Measurements from ENCODE around the gene APOL3.
"Not testable (repeated sequence)": the region's sequence is repeated elsewhere in the genome, so short reads cannot be mapped to it uniquely, and the experiment has no call there.

The APOL3 gene

DNA sequence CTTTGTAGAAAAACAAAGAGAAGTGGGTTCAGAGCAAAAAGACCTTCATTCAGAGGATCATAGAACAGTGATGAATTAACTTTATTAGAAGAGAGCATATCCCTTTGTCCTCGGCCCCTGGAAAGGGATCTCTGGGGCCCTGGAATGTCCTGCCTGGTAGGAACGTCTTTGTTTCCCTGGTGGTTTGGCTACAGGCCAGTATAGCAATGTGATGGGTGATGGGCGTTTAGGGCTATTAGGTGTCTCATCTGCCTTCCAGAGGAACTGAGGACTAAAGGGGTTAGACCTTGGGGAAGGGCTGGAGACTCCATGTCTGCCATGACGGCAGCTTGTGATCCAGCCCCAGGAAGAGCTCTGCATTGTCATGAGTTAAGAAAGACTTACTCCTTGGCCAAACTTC is 32.0 kb upstream of the APOL3 start:
- DNase-seq, result no peak

DNA sequence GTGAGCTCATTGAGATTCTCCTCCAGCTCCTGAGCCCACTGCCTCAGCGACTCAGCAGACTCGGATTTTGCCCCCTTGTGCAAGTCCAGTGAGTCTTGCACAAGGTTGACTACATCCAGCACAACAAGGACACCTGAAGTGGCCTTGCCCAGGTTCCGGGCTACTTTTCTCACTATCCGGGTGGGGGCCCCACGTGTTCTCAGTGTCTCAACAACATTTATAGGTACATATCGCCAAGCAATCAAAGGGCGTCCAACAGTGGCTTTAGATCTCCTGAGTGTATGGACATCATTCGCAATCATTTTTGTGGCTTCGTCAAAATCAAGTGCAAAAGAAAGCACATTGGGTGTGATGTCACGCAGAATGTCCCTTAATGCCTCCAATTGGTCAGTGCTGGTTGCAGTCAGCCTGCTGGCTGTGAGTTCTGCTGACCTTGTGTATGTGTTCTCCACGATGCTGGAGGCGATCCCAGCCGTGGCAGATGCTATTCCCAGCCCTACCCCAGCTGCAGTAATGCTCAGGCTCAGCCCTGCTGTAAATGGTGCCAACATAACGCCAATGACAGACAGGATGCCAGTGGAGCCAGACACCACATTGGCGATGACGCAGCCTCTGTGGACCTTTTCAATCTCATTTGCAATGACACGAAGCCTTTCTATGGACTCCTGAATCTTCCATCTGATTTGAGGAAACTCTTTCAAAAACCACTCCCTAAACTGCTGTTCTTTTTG is 30.7 kb upstream of the APOL3 start:
- DNase-seq, result no peak

DNA sequence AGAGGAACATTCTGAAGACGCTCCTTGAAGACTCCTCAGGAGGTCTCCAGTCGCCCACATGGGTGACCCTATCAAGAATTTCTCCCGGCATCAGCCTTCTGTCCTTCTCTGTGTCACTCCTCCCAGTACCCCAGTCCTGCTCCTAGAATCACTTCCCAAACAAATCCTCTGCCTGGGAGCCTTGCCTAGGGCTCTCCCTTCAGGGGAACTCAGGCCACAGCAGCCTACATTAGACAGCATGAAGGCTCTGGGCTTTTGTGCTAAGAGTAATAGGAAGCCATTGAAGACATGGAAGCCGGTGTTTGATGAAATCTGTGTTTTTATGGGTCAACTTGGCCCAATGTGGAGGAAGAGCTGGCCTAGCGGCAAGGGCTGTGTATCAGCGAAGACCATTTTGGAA is 27.3 kb upstream of the APOL3 start:
- not testable (repeated sequence) for DNase-seq

DNA sequence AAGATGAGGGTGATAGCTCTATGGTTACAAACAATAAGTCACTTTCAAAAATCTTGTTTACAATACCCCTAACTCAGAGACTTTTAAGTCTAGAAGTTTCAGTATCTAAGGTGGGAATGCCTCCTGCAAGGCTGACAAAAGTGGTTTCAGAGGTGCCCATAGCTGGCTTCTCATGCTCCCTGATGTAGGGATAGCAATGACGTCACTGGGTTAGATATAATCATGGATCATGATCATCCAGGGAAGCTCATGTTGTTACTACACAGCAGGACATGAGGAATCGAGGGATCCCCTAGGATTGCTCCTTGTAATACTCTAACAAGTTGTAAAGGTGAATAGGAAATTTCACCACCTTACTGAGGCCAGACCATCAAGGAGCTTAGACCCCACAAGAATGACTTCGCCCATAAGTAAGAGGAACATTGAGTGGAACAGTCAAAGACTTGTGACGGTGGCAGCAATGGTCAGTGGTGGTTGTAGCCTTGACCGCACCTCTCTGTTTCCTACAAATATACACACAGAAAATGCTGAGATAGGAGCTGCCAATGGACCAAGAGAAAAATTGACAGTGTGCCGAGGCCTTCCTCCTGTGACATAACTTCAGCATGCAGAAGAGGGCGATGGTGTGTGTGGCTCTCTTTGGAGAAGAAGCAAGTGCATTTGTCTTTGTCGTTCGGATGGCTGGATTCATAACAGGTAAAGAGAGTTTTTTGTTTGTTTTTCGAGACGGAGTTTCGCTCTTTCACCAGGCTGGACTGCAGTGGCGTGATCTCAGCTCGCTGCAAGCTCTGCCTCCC is 25.5 kb upstream of the APOL3 start:
- DNase-seq, result no peak

DNA sequence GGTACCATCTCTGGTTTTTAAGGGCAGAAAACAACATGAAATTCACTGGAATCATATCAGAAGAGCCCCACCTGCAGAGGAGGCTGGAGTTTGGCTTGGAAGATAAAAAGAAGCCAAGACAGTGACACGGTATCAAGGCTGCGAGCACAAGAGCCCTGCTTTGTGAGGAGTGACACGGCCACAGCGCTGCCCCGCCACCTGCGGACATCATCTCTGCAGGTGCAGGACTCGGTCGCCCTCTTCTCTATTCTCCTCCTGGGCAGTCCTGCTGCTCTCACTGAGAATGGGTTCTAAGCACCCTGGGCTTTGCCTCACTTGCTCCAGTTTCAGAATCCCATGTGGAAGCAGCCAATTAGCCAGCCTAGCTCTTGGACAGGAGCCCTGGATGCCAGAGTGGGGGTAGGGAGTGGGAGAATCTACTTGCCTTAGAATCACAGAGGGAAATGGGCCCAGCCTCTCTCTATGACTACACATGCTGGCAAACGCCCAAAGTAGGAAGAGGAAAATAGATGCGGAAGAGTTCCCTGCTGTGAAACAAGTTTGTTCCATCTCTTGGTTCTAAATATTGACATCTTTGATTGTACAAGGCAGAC is 24.0 kb upstream of the APOL3 start:
- no peak for DNase-seq

DNA sequence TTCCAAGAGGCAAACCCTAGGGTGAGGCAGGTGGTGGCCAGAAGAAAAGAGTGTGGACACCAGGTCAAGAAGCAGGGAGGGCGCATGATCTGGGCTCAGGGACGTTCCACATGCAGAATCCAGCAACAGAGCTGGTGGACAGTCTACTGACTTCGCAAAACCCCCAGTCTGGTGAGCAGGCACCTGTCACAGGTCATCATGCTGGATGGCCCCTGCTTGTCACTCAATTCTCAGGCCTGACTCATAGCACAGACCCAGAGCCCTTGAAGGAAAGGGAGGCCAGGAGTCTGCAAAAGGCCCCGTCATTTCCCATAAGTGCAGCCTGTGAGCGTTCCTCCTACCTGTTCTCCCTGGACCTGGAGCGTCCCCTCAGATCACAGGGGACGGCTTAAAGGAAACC is 22.9 kb upstream of the APOL3 start:
- no peak for DNase-seq

DNA sequence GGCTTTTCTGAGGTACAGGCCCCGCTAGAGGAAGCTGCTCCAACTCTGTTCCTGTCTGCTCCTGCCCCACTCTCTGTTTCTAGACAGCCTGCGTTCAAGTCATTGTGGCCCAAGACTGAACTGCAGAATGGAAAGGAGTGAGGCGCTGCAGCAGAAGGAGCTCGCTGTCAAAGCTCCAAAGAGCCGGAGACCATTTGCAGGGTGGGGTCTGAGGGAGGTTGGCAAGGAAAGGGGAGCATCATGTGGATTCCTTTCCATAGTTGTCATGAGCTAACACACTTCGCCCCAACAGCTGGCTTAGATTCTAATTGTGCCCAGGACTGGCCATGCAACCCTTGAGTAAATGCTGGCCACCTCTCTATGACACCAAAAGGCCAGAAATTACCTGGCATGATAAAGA is 22.3 kb upstream of the APOL3 start:
- DNase-seq, result no peak

DNA sequence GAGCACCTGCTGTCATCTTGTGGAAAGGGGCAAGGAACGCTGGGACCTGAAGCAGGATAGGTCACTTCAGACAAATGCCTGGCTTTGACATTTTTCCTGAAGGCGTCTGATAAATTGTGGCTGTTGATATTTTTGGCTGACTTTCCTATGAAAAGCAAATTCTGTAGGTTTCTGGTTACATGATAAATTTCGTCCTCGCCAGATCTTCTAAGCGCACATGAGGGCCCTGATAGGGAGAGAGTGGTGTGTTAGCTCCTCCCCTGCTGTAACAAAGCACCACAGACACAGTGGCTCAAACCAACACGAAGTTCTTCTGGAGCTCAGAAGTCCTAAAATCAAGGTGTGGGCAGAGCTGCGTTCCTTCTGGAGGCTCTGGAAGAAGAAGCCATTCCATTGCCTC is 21.5 kb upstream of the APOL3 start:
- DNase-seq, result peak; percentile 57

DNA sequence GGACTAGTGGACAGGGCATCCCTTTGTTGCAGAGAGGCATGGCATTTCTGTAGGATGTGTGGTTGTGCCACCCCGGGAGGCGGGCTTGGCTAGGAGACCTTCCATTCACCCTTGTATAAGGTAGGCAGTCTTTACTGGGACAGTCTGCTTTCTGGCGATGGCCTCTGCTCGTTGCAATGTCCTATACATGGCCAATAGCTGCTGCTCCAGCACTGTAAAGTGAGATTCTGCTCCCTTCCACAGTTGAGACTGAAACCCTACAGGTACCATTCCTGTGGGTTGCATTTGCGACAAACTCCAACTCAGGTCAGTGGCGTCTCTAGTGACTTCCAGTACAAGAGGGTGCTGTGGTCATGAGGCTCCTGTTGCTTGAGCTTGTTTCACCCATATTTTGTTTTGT is 20.4 kb upstream of the APOL3 start:
- no peak for DNase-seq

DNA sequence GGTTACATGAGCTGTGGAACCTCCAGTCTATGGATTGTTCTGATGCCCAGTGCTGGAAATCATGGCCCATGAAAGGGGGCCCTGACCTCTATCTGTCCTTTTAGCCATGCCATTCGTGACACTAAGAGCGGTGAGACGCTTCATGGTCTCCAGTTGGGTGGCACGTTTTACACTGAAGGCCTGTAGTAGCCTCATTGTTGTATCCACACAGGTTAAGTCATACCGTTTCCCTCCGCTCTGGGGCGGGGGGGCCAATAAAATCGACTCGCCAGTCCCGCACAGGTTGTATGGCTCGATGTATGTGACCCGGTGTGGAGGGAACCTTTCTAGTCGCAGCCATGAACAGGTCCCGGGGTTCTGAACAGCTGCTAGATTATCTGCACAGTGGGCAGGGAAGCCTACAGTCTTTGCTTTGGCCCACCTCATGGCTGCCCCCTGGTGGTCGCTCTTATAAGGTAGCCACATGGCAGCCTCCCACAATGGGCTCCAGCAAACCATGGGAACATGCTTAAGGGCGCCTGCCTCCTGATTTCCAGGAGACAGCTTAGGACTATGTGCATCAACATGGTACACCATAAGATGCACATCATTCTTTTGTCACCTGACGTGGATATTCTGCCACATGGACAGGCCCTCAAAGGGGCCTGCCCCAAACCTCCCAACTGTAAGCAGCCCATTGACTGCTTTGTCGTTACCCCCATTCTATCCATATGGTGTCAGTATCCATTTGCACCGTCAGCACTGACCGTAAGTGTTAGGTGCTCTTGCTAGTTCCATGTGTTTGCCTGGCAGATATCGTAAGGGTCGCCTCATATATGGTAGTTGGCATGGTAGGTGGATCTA is 19.7 kb upstream of the APOL3 start:
- peak; percentile 94 for DNase-seq

DNA sequence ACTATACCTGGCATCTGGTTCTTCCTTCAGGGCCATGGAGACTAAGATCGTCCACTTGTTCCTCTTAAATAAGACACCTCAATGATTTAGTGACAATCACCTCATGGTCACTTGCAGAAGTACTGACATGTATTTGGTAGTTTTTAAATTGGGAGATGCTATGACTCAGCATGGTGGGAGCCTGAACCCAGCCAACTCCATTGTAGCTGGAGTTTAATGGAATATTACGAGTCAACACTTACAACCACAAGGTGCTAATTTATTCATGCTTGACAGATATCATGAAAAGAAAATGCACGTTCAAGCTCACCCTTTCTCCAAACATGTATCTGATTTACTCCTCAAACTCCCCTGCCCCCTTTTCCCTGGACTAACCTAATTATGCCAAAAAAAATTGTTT is 16.6 kb upstream of the APOL3 start:
- no peak for DNase-seq

DNA sequence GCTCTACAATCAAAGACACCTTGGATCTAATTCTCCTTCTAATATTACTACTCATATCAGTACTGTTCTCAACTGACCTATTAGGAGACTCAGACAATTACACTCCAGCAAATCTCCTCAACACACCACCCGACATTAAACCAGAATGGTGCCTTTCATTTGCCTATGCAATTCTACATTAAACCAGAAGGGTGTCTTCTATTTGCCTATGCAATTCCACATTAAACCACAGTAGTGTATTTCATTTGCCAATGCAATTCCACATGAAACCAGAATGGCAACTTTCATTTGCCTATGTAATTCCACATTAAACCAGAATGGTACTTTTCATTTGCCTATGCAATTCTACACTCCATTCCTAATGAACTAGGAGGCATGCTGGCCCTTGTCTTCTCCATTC is 15.3 kb upstream of the APOL3 start:
- no peak for DNase-seq

DNA sequence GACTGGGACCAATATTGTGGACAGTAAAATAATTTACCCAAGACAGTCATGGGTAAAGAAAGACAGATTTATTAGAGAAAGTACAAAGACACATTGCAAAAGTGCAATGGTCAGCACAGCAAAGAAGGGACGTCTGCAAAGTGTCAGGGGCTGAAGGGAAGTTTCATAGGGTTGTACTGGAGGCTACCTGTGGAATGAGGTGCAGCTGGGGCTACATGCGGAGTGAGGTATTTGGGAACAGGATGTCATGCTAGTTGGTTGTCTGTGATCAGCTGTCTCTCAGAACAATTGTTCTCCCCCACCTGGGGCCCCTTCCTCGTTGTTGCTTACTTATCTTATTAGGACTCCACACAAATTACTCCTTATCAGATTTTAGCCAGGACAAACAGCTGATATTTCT is 11.4 kb upstream of the APOL3 start:
- DNase-seq, result no peak

DNA sequence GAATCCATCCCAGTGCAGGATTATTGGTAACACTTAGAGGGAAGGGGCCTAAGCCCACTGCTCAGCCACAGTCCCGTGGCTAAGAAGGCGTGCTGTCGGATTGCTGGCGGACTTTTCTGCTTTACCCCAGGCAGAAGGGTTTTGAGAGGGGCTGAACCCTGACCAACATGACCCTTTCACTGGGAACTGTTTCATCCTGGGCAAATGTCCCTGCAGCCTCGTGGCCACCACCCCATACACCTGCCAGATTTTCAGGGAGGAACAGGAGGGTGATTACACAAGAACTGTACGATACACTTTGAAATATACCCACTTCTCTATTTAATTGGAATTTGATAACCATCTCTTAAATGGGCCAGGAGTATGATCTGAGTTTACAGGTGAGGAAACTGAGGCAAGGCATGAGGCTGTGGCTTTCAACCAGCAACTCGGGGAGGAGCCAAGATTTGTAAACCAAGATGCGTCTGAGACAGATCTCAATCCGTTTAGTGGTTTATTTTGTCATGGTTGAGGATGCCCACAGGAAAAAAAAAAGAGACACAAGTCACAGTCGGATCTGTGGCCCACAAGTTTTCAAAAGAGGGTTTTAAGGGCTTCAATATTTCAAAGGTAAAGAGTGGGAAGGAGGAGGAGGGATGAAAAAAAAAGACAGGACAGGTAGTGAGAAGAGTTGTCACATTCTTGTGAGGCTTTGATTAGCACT is 6.1 kb upstream of the APOL3 start:
- peak; percentile 49 for DNase-seq

DNA sequence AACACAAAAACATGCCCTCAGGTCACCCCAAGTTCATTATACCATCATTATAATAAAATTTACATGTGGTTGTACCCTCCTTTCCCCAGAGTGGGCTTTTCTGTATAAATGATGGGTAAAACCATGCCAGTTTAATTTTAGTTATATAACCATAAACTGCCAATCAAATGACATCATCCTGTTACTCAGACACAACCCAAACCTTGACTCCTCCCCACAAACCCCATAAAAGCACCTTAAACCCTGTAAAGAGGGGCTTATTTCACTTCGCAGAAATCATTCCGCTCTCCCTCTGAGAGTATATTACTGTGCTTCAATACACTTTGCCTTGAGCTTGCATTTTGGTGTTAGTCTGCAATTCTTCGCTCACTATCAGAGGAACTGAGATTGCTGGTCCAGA is 5.5 kb upstream of the APOL3 start:
- no peak for DNase-seq

DNA sequence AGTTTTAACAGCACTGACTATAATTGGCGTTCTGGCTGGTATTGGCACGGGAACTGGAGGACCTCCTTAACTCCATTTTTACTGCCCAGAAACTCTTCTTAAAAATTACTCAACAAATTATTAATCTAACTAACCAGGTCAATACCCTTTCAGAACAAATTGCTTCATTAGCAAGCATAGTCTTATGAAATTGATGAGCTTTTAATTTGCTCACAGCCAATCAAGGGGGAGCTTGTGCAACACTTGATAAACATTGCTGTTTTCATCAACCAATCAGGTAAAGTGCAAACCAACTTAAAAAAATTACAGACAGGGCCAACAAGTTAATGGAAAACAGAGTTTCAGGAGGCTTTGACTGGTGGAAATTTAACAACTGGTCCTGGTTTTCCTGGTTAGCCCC is 4.6 kb upstream of the APOL3 start:
- no peak for DNase-seq

DNA sequence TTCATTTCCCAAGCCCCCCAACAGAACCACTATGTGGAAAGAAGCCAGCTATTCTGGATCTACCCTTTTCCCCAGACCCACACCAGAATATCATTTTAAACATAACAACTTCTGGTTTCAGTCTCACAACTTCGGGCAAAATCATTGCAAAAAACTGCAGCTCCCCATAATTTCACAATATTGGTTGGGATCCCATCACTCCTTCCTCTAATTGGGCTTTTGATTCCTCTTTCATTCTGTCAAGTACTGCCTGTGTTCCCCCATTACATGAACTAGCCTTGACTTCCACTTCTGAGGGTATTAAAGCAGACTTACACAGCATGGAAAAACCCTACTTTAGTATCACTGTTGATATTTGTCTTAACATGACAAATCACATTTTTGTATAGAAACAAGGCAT is 4.1 kb upstream of the APOL3 start:
- no peak for DNase-seq

DNA sequence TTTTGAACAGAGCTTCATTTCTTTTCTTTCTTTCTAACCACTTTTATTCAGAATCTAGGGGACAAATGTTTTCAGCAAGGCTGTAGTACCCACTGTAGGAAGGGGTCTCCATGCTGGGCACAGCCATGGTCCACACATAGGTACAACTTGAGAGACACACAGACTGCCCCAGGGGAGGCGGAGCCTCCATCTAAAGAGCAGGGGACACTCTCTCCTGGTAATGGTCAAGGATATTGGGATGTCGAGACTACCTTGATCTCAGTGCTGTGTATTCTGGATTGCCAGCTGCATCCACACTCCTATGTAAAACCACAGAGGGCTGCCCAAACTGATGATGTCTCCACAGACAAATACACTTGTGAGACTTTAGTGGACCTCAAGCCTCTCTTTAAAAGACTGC is 2.9 kb upstream of the APOL3 start:
- no peak for DNase-seq

DNA sequence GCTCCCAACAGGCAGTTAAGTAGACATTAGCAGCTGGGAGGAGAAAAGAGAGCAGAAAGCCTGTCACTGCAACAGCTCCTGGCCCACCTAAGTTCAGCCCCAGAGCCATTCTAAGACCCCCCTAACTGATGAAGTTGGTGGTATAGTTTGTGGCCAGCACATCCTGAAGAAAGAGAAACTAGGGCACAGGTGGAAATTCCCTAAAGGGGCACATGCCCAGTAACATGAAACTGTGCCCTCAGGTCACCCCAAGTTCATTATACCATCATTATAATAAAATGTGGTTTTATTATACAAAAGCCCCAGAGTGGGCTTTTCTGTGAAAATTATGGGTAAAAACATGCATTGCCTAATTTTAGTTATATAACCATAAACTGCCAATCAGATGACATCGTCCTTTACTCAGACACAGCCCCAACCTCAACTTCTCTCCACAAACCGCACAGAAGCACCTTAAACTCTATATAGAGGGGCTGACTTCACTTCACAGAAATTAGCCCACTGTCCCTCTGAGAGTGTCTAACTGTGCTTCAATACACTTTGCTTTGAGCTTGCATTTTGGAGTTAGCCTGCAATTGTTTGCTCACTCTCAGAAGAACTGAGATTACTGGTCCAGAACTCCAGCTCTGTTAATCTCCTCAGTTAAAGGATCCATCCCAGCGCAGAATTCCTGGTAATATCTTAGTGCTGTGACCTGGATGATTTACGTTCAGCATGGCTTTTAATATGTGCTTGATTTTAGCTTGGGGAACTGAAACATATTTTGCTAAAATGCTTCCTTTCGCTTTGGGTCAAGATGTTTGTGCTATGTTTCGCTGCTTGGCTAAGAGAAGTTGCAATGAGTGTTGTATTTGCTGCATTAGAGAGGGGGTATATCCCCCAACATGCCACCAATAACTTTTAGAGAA is 1.8 kb upstream of the APOL3 start:
- DNase-seq, result no peak

DNA sequence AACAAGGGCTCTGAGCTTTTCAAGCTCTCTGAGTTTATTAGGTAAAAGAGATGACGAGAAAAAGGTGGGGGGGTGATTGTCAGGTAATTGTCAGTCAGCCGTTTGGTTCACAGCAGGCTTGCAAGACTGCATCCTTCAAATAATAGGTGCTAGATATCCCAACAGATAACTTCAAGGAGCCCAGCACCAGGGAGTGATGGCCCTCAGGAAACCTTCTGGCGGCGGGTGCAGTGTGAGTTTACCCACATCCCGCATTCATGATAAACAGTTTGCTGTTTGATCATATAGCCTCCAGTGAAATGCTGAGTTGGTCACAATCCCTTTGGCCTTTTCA is 1.2 kb upstream of the APOL3 start:
- DNase-seq, result not testable (repeated sequence)

DNA sequence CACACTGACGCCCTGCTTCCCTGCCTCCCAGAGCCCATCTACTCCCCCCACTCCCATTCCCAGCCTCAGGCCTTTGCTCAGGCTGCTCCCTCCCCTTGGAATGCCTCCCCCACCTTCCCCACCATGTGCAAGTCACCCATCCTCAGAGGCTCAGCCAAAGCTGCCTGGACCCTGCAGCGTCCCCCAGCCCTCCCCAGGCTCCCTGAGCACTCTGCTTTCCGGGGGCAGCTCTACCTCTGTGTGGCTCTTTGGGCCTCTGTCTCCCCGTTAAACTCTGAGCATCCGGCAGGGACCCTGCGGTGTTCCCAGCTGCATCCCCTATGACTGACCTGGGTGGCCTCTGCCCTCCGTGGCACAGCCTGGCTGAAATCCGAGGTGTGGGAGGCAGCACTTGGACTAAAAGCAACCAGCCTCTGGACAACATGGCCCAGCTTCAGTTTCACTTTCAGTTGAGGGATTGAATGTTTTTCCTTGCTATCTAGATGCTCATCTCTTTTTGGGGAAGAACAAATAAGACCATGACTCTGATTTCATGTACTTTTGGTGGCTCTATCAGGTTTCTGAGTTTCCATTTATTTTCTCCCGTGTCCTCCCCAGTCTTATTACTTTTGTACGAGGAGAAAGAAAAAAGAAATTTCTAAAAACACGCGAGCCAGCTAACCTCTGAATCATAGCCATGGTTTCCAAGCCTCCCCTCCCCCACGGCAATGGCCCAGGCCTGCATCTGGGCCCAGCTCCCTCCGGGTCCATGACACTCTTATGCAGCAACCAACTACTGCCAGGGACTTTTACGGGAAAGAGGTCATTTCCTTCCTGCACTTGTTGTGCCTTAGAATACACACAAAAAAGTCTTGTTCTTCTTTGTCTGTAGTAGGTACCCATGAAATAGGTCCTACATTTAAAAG is 3.8 kb downstream of the APOL3 start:
- peak; percentile 64 for DNase-seq

Measured in hematopoietic multipotent progenitor cell treated with erythropoietin and hydrocortisone succinate and interleukin-3 and kit ligand, for 6 days (in vitro differentiated cells).